K562 (cell line): ENCODE results near the gene ECHDC1. TPM values are rescaled to one million over a fixed set of nuclear protein-coding genes. Genes with fewer than 3 reads are reported as not detected.

Source experiments
- ARID1B ChIP-seq: fragments of 450-650 bp; IDR thresholded peaks from 2 replicates; pipeline ENCODE4 v1.6.1; 2016; ENCODE audit warnings: antibody characterized with exemption, mild to moderate bottlenecking, inconsistent platforms
- BRF2 ChIP-seq: IDR thresholded peaks from 3 replicates; pipeline ENCODE4 v1.6.1; 2011; ENCODE audit warnings: borderline replicate concordance, mild to moderate bottlenecking; ENCODE audit not compliant: insufficient read length, insufficient read depth
- CHD7 ChIP-seq: fragments of 200-600 bp; sonication (generic); IDR thresholded peaks from one replicate; pipeline ENCODE4 v1.6.1; 2012; ENCODE audit warnings: mild to moderate bottlenecking, low read depth, low read length, inconsistent platforms
- DACH1 ChIP-seq: fragments of 450-650 bp; IDR thresholded peaks from 2 replicates; pipeline ENCODE4 v1.6.1; 2018; ENCODE audit not compliant: partially characterized antibody
- DPF2 ChIP-seq: fragments of 450-650 bp; IDR thresholded peaks from 2 replicates; pipeline ENCODE4 v1.6.1; 2016
- HCFC1 ChIP-seq: IDR thresholded peaks from 2 replicates; pipeline ENCODE4 v1.6.1; 2012; ENCODE audit warnings: low read depth, low read length, improper control_type of control experiment
- HOMEZ ChIP-seq: fragments of 250-450 bp; sonication (Bioruptor Pico); IDR thresholded peaks from 2 replicates; pipeline ENCODE4 v1.4.0; 2020; ENCODE audit warnings: mild to moderate bottlenecking, moderate library complexity
- PML ChIP-seq: IDR thresholded peaks from 2 replicates; pipeline ENCODE4 v1.6.1; 2012; ENCODE audit warnings: low read length, inconsistent platforms
- TAL1 ChIP-seq: fragments of 450-650 bp; IDR thresholded peaks from 2 replicates; pipeline ENCODE4 v1.6.1; 2016; ENCODE audit warnings: mild to moderate bottlenecking
- TCF3 ChIP-seq: sonication (generic); formaldehyde crosslinking; IDR thresholded peaks from 2 replicates; pipeline ENCODE4 v1.4.0; 2020; ENCODE audit warnings: mild to moderate bottlenecking, missing genetic modification reagents
- TSC22D4 ChIP-seq: fragments of 450-650 bp; IDR thresholded peaks from 2 replicates; pipeline ENCODE4 v1.6.1; 2016; ENCODE audit warnings: missing genetic modification characterization, missing biosample characterization, control low read depth
- ZNF511 ChIP-seq: sonication (generic); formaldehyde crosslinking; IDR thresholded peaks from 2 replicates; pipeline ENCODE4 v1.8.0; 2022; ENCODE audit warnings: mild to moderate bottlenecking, missing genetic modification reagents
- polyA plus RNA-seq, 8 experiments: library from polyadenylated mRNA; depleted of rRNA in 4 of 8; stranded (reverse) in 5 of 8; unstranded in 3 of 8; fragments of >200 nt; fragmentation: Nextera tagmentation in 2 of 8; fragmentation: Illumina TruSeq in 1 of 8; extraction: Ambion mirVana in 2 of 8; extraction: Trizol in 1 of 8; gene quantifications; 2 replicates each; pipeline versions ENCODE4 v1.2.1 to v1.2.3, GENCODE V29; 2011 to 2014; ENCODE audit warnings: inconsistent platforms in 1 of 8, missing spikeins in 1 of 8
- total RNA-seq, 7 experiments: library from RNA; depleted of rRNA in 6 of 7; stranded (reverse); fragments of >200 nt in 6 of 7; fragmentation: Illumina TruSeq in 2 of 7; extraction: Trizol in 2 of 7; gene quantifications; 2 replicates each; pipeline versions ENCODE4 v1.2.1 to v1.2.3, GENCODE V29; 2011 to 2021; ENCODE audit warnings: low replicate concordance in 1 of 7

ECHDC1 gene
- total and polyA plus RNA-seq, 9 of the 15 experiments (the other 6 are each of a cell fraction or from before 2014, with no cell fraction given) = 58.0 to 105 (median 78.6) TPM

GRCh38 chr6:127276331-127276730, 67.1 kb downstream of the ECHDC1 start (continued):
- no peak for TF ChIP-seq CHD7
- no peak for TF ChIP-seq TSC22D4 (tag)
- peak; percentile 32; the same call in 1 of the 2 replicates for TF ChIP-seq DPF2
- TF ChIP-seq ZNF511 (CRISPR knock-in tag) = no peak
- TF ChIP-seq TAL1 = peak; percentile 41; the same call in 1 of the 2 replicates
- no peak for TF ChIP-seq HCFC1
- TF ChIP-seq PML = no peak
- no peak for TF ChIP-seq BRF2
- no peak for TF ChIP-seq HOMEZ (CRISPR knock-in tag)
- peak; percentile 15 for TF ChIP-seq DACH1
- TF ChIP-seq TCF3 (CRISPR knock-in tag) = peak; percentile 32; the same call in 1 of the 2 replicates
- peak; percentile 67 for TF ChIP-seq ARID1B
- TF ChIP-seq, all 486 proteins: peak for 11
